ENCODE results near the gene CDKN1C. TPM values are rescaled to one million over a fixed set of nuclear protein-coding genes. Genes with fewer than 3 reads are reported as not detected.

Gene CDKN1C
- polyA plus RNA-seq, 3 donors: 22.4 to 254 (median 109) TPM

DNA sequence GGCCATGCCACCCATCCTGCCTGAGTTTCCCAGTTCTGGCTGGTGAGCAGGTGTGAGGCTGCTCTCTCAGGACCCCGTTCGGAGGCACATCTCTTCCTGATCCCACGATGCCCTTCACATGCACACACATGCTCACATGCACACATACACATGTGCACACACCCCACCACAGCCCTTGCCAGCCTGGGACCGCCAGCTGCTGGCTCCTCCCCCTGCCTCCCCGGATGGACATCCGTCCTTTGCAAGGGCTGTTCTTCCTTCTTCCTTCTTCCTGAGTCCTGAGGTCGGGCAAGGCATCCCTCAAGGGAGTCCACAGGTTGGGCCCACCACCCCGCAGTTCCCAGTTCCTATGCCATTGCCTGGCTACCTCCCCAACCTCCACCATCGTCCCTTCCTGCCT is 10.5 kb upstream of the CDKN1C start:
- WGBS, 3 donors: 79 to 87% (median 80%) methylated on average over 9 of the region's 9 CpGs
- no peak overlapping the region for H3K27ac ChIP-seq (ENCODE audit: low read depth, low read length)

DNA sequence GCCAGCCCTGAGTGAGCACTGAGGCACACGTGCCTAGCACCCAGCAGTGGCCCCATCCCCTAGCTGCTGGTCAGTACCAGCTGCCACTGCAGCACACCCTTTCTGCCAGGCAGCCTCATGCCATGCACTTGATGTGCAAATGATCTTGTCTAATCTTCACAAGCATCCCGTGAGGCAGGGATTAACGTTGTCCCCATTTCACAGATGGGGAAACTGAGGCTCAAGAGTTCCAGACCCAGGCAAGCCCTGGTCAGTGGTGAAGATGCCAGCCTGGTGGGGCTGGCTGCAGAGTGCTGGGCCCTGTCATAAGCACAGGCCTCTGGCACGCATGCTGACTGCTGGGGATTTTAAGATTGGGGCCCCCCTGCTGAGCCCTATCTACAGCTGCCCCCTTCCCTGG is 8.4 kb upstream of the CDKN1C start:
- H3K27ac ChIP-seq (ENCODE audit: low read depth, low read length): no peak overlapping the region
- WGBS, 3 donors: 88 to 96% (median 92%) methylated on average over 4 of the region's 4 CpGs

GRCh38 chr11:2892967-2893528 is 7.5 kb upstream of the CDKN1C start:
- H3K27ac ChIP-seq (ENCODE audit: low read depth, low read length): no peak overlapping the region
- 49 to 59% (median 53%) methylated on average over 4 of the region's 4 CpGs for WGBS, 3 donors

DNA sequence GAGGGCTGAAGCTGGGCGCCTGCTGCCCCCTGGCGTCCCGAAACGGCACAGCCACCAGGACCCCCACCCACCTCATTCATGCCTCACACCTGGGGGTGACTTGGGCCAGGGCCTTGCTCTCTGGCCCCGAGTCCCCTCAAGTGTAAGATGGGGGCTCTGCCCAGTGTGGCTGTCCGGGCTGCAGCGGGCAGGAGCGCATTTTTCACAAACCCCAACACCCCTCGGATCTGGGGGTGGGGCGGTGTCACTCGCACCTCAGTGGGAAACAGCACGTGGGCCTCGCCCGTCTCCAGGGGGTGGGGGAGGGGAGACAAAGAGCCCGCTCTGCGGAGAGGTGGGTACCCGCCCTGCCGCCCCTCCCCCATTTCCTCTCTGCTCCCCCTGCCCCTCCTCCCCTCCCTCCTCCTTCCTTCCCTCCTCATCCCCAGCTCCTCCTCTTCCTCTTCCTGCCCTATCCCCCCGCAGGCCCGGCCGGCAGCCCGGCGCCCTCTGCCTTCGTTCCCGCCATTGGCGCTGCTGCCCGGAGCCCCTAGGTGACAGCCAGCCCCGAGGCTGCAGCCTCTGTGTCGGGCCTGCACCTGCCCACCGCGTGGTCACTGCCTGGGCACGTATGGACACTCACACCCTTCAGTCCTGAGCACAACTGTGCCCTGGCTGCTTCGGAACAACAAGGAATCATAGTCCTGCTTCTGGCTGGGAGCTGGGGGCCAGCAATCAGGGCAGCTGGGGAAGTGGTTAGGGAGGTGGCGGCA is 6.8 kb upstream of the CDKN1C start:
- WGBS, 3 donors: 1 to 11% (median 3%) methylated on average over 25 to 34 of the region's 34 CpGs
- no peak overlapping the region for H3K27ac ChIP-seq (ENCODE audit: low read depth, low read length)

- H3K27ac ChIP-seq (ENCODE audit: low read depth, low read length): no peak overlapping the region
- WGBS, 3 donors: 36 to 47% (median 39%) methylated on average over 16 to 17 of the region's 17 CpGs
These were observed 6.0 kb upstream of the CDKN1C start for GRCh38 chr11:2891326-2892214.

GRCh38 chr11:2890466-2891294 is 5.1 kb upstream of the CDKN1C start:
- 48 to 58% (median 56%) methylated on average over 25 to 28 of the region's 28 CpGs for WGBS, 3 donors
- H3K27ac ChIP-seq (ENCODE audit: low read depth, low read length): no peak overlapping the region

DNA sequence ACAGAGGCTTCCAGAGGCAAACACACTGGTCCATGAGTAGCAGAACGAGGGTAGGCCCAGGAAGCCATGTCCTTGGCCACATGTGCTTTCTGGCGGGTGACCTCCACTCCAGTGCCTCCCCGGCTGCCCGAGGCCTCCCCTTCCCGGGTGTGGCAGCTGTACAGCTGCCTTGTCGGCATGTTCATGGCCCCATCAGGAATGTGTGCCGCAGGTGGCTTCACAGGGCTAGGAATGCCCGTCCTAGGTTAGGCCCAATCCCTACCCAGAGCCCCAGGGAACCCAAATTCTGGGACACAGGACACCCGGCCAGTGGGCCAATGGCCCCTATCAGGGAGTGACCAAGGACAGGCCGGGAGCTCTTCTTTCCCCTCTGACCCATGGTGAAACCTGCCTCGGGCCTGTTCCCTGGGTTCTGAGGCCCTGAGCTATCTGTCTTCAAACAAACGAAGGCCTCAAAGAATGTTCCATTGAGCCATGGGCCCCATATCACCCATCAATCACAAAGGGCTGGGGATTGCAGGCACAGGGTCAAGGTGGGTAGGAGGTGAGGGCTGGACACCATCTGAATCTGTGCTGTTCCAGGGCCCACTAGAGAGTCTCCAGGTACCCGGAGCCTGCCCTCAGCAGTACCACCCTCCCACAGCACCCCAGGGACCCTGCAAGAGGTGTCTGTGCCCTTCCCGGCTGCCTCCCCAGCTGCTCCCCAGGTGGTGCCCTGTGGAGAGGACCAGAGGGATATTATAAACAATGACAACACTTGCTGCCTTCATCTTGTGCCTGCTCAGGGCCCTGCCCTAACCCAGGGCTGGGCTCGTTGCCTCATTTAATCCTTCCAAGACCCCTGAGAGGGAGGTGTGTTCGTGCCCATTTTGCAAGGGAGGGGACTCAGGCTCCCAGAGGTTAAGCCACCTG is 4.0 kb upstream of the CDKN1C start:
- 82 to 88% (median 86%) methylated on average over 16 of the region's 16 CpGs for WGBS, 3 donors
- no peak overlapping the region for H3K27ac ChIP-seq (ENCODE audit: low read depth, low read length)

DNA sequence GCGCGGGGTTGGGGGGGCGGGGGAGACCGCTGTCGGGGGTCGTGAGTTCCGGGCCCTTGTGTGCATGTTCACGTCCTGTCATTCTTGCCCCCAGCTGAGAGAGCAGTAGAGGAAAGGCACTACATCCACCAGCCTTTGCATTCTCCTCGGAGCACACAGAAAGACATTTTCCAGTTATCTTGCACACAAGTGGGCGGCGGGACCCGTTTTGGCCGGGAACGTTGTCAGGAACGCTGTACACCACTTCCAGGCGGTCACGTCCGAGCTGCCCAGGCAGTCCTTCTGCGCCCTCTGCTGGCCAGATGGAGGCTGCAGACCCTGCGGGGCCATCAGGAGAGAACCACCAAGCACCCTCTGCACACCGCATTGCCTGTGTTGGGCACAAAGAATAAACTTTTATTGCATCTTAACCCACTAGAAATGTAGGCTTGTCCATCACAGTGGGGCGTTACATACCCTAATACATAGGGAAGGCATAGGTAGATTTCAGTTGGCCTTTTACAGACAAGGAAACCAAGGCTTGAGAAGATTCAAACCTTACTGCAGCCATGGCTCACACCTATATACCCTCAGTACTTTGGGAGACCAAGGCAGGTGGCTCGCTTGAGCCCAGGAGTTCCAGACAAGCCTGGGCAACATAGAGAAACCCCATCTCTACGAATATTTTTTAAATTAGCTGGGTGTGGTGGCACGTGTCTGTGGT is 2.8 kb upstream of the CDKN1C start:
- WGBS, 3 donors: 27 to 35% (median 27%) methylated on average over 25 of the region's 25 CpGs

GRCh38 chr11:2887515-2888195 is 2.1 kb upstream of the CDKN1C start:
- no peak overlapping the region for H3K27ac ChIP-seq (ENCODE audit: low read depth, low read length)
- WGBS, 3 donors: 67 to 80% (median 71%) methylated on average over 11 of the region's 11 CpGs

More for the DNA sequence above, 2.8 kb upstream of the CDKN1C start:
- no peak overlapping the region for H3K27ac ChIP-seq (ENCODE audit: low read depth, low read length)

DNA sequence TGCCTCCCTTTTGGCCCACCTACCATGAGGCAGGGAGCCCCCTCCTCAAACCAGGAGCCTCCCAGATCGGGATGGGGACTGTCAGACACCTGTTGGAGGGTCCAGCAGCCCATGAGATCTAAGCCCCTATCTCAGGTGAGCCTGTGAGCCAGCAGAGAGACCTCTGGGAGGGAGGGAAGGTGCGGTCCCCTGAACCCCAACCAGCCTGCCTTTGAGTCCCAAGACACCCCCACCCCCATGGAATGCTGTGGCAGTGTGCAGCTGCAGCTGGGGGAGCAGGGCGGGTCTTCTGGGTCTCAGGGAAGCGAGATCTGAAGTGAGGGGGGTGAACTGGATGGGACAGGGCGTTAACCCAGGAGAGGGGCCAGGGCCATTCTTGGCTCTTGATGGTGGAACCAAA is 1.4 kb upstream of the CDKN1C start:
- WGBS, 3 donors: 79 to 85% (median 85%) methylated on average over 5 of the region's 5 CpGs

GRCh38 chr11:2886191-2886894 is 768 bp upstream of the CDKN1C start:
- WGBS, 3 donors: 15 to 27% (median 16%) methylated on average over 36 to 49 of the region's 49 CpGs
- no peak overlapping the region for H3K27ac ChIP-seq (ENCODE audit: low read depth, low read length)

More for the DNA sequence above, 1.4 kb upstream of the CDKN1C start:
- no peak overlapping the region for H3K27ac ChIP-seq (ENCODE audit: low read depth, low read length)

- 0 to 1% (median 1%) methylated on average over 59 to 80 of the region's 80 CpGs for WGBS, 3 donors
- H3K27ac ChIP-seq (ENCODE audit: low read depth, low read length): no peak overlapping the region
These were observed 428 bp downstream of the CDKN1C start for GRCh38 chr11:2885017-2885677.

- 0 to 2% (median 1%) methylated on average over 76 to 119 of the region's 119 CpGs for WGBS, 3 donors
- no peak overlapping the region for H3K27ac ChIP-seq (ENCODE audit: low read depth, low read length)
These were observed 1.4 kb downstream of the CDKN1C start for GRCh38 chr11:2883979-2884815.

GRCh38 chr11:2883640-2883978 is 2.0 kb downstream of the CDKN1C start:
- no peak overlapping the region for H3K27ac ChIP-seq (ENCODE audit: low read depth, low read length)
- 4 to 23% (median 5%) methylated on average over 24 of the region's 24 CpGs for WGBS, 3 donors

All from adipose tissue (tissue), 3 donors.